ENCODE measurements around the gene MDGA2. TPM values are rescaled to one million over a fixed set of nuclear protein-coding genes. Genes with fewer than 3 reads are reported as not detected.

The MDGA2 gene
- total RNA-seq, 1 donor from 2014 or later = 39.1 TPM

DNA sequence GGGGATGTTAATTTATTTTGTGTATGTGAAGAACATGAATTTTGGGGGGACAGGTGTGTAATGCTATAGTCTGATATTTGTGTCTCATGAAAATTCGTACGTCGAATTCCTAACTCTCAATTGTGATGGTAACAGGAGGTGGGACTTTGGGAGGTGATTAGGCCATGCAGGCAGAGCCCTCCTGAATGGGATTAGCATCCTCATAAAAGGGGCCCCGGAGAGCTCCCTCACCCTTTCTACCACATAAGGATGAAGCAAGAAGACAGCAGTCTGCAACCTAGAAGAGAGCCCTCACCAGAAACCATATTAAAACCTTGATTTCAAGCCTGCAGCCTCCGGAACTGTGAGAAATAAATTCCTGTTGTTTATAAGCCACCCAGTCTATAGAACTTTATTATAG lies 165.4 kb downstream of the MDGA2 start:
- no peak for FAIRE-seq
- DNase-seq (ENCODE audit: low spot score in 2 of 2) = no peak

DNA sequence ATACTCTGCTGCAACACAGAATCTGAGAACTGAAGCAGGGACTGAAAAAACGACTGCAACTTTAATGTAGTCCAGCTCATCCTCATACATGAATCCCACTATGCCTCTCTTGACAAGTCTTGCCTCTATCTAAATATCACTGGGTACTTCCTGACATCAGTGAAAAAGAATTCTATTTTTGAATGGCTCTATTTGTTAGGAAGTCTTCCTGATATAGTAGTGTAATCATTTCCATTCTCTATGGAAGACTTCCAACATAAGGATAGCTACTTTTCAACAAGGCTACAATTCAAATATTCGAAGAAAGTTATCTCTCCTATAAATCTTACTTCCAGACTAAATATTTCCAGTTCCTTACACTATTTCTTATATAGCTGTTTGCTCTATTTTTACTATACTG lies 167.5 kb downstream of the MDGA2 start:
- no peak for FAIRE-seq
- DNase-seq (ENCODE audit: low spot score in 2 of 2) = no peak

DNA sequence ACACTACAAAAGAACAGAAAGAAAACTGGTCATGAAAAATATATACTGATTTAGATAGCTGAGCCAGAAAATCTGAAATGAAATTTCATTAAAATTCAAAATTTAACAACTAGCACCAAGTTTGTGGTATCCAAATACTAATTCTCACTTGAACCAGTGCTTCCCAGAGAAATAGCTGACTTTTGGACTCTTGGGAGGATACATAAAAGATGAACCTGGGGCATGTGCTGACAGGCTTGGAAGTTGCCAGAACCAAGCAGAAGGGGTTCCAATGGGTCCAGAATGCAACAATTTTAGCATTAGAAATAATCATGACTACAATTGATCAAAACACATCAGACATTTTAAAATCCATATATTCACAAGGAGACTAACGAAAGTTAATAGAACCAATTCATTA lies 175.0 kb downstream of the MDGA2 start:
- FAIRE-seq (no peak), DNase-seq (ENCODE audit: low spot score in 2 of 2) (no peak)

DNA sequence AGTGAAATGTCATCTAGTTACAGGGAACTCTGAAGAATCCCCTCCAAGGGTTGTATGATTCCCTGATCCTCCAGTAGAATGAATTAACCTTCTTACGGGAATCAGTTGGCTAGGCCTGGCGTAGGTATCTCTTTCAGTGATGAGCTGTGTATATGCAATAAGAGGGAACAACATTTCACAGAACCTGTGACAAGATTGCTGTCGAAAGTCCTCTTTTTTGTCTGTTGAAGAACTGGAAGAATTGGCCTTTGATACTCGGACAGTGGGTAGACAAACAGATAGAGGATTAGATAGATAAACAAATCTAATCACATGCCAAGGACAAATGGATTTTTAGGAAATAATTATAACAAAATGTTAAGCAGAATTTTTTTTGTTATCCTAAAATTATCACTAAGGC lies 184.6 kb downstream of the MDGA2 start:
- DNase-seq (ENCODE audit: low spot score in 2 of 2) (no peak), FAIRE-seq (no peak)

DNA sequence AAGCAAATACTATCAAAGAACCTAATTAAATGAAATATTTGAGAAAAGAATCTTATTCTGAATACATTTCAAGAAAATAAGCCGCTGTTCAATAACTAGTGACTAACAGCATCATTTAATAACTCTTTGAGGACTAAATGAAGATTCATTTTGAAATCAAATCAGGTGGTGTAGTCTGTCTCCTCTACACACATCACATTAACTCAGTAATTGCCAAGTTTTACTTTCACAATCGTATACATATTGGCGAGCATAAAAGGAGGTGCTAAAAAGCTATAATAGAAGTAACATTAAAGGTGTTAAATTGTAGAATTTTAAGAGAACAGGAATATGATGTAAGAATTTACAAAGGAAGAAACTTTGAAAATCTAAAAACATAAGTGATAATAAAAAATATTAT lies 185.1 kb downstream of the MDGA2 start:
- DNase-seq (ENCODE audit: low spot score in 2 of 2) = no peak
- FAIRE-seq = no peak

DNA sequence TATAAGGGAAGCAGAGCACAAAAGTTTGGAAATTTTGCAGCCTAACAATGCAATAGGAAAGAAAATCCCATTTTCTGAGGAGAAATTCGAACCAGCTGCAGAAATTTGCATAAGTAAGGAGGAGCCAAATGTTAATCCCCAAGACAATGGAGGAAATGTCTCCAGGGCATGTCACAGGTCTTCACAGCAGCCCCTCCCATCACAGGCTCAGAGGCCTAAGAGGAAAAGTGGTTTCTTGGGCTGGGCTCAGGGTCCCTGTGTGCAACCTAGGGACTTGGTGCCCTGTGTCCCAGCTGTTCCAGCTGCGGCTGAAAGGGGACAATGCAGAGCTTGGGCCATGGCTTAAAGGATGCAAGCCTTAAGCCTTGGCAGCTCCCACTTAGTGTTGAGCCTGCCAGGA lies 190.0 kb downstream of the MDGA2 start:
- FAIRE-seq = no peak
- DNase-seq (ENCODE audit: low spot score in 2 of 2) = no peak

DNA sequence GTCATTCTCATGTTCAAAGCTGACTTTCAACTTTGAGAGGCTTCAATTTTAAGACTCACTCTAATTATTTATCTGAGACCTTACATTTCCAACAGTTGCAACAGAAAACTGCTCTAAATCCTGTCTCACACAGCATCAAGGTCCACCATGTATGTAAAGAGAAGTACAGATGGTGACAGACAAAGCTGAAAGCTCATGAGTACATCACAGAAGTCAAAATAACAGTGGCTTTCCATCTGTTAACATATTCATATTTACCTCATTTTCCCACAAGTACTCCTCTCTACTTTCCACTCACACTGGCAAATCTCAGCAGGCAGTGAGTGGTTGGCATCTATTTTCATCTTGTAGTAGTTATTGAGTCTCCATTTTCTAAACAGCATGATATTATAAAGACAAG lies 192.0 kb downstream of the MDGA2 start:
- FAIRE-seq (no peak), DNase-seq (ENCODE audit: low spot score in 2 of 2) (no peak)

DNA sequence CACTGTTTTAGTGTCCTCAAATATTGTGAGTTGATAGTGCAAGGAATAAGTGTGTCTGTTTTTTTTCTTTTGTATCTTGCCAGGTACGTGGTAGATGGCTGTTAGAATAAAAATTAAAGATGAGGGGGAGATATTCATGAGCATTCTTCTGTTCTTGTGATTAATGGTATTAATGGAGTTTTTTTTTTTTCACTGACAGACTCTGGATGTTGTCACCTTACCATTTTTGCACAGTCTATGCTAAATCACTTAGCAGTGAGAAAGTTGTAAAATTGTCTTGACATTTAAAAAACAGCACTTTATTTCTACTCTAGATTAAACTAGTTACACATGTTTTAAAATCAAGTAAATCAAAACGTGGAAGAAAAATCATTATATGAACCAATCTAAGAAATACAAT lies 204.3 kb downstream of the MDGA2 start:
- FAIRE-seq = no peak
- no peak for DNase-seq (ENCODE audit: low spot score in 2 of 2)

DNA sequence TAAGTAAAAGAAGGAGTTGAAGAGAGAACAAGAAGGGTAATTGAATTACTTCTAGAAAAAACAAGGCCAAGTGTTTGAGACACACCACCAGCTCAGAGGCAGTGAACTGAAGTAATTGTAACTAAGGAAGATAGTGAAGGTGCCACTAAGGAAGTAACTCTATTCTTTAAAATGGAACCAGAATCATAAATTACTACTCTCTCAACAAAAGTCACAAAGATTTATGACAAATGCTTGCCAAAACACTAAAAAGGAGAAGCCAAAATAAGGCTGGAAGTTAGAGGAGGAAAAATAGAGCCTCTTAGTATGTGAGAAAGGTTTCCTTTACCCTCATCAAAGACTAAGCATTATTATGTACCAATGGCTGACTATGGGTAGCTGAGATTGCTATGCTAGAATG lies 208.5 kb downstream of the MDGA2 start:
- FAIRE-seq = no peak
- DNase-seq (ENCODE audit: low spot score in 2 of 2) = no peak

DNA sequence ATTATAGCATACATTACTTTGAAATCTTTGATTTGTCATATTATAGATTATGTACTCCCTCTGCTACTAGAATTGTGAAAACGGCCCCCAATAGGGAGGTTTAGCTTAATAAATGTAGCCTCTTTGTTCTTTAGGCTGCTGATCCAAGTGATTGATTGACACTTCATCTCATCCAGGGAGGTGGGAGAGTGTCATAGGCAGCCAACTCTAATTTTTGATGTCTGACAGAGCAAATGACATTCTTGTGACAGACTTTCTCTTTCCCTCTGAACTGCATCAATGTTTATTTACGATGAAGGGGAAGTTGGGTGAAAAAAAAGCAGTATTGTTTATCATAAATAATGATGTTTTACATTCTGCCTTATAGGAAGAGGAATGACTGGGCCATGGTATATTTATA lies 221.4 kb downstream of the MDGA2 start:
- DNase-seq (ENCODE audit: low spot score in 2 of 2) = no peak
- no peak for FAIRE-seq

DNA sequence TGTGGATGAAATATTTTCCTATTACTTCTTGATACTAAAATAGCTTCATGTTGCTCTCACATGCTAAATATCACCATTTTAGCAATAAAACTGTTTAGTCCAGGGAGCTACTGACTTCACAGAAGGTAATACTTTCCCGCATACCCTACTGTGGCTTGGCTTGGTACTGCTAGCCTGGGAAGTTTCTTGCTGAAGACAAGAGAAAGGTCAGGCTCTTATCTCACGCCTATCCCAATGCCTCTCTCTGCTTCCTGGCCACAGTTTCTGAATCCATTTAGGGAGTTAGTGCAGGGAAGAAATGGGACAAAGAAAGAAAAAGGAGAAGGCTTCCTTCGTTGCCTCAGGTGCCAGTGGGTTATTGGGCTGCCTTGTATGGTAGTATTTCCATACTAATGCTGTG lies 228.3 kb downstream of the MDGA2 start:
- DNase-seq (ENCODE audit: low spot score in 2 of 2) (no peak), FAIRE-seq (no peak)

DNA sequence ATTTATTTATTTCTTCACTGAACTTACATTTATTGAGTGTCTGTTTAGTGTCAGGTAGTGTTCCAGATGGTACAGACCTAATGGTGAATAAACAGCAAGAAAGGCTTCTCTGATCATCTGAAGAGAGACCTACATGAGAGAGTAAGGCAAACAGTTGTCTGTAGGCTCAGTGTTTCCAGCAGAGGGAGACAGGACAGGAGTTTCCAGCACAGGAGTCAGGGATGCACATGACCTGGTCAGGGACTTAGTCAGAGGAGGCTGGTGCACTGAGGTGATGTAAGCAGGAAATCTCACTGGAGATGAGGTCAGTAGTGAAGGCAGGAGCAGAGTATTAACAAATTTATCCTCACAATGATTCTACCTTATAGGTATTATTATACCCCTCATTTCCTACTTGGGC lies 233.2 kb downstream of the MDGA2 start:
- FAIRE-seq (no peak), DNase-seq (ENCODE audit: low spot score in 2 of 2) (no peak)

DNA sequence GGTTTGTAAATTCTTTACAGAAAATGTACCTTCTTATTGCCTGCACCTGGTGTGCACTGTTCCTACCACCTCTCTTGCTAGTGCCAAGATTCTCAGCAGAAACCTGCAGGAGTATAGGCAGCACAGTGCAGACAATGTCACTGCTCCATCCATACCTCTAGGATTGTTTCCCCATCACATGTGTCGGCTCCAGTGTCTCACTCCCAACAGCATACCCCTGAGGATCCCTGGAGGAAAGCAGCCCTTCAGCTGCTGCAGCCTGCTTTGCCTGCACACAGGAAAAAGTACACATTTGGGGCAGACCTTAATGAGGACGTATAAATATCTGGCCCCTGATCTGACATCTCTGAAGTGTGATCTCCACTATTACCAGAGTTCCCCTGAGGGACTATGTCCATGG lies 235.5 kb downstream of the MDGA2 start:
- FAIRE-seq (no peak), DNase-seq (ENCODE audit: low spot score in 2 of 2) (no peak)

DNA sequence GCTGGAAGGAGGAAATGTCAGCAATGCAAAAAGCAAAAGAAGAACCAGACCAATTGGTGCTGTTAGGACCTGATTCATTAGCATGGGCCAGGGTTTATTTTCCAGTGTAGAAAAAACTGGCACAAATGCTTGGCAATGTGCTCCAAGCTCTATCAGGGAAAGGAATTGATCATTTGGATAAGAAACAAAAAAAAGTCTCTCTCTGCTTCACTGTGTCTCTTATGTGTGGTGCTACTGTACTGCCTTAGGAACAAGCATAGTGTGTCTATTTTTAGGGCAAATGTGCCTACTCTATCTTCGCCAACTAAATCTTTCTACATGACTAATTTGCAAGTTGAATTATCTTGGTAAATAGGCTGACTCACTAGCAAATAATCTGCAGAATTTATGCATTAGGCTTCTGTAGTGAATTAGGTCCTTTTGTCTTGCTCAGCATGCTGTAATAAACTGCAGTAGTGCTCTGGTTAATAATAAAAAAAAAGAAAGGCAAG lies 236.7 kb downstream of the MDGA2 start:
- DNase-seq (ENCODE audit: low spot score in 2 of 2) (peak in 1 of 2 donors; percentile 13), FAIRE-seq (no peak)

DNA sequence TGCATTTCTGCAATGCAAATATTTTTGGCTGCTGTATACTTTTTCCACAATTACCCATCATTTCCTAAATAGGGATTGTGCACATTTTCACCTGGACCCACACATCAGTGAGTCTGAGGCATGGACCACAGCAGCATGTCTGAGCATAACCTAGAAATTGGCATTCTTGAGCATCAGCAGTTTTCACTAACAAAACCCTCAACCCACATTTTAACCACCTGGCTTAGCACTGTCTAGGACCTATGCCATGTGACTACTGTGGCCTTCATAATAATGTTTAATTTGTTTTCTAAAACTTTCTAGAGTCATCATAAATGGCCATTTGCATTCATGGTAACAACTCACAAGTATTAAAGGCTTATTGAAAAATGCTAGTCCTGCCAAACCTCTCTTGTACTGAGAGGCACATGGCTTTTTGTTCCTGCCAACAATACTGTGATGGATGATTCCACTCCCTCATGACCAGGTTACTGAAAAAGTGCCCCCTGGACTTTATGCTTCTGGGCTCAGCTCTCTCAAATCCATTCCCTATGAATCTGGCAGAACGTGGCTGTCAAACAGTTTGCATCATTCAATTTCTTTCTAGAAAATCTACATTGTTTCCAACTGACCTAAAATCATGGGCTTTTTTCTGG lies 240.0 kb downstream of the MDGA2 start:
- no peak for FAIRE-seq
- no peak for DNase-seq (ENCODE audit: low spot score in 2 of 2)

DNA sequence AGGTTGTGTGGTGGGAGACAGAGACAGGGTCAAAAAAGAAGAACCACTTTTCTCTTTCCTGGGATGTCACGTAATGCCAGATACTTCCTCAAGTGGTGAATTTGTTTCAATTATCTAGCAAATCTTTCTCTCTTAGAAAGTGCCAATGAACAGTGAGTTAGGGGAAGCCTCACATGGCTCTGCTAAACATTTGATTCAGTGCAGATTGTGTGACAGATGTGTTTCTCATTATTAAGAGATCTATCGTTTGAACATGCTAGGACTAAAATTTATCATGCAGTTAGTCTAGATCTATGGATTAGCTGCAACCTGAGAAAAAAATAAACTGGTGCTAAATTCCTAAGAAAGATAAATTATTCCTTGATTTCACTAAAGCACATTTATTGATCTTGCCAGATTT lies 247.8 kb downstream of the MDGA2 start:
- DNase-seq (ENCODE audit: low spot score in 2 of 2) = no peak
- FAIRE-seq = no peak

DNA sequence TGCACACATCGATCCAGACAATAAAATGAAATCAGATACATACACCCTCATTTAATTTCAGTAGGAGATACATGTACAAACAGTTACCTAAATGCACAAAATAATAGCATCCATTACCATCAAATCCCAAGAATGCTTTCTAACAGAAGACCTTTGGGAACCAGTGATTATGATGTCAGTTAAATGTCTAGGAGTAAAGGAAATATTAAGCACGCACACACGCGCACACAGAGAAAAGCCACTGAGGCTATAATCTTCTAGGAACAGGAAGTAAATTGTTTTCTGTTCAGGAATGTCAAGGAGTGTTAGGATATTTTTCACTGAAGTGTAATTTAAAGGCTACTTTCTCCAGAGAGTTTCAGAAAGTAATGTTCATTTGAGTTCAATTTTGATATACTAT lies 250.1 kb downstream of the MDGA2 start:
- FAIRE-seq (no peak), DNase-seq (ENCODE audit: low spot score in 2 of 2) (no peak)

DNA sequence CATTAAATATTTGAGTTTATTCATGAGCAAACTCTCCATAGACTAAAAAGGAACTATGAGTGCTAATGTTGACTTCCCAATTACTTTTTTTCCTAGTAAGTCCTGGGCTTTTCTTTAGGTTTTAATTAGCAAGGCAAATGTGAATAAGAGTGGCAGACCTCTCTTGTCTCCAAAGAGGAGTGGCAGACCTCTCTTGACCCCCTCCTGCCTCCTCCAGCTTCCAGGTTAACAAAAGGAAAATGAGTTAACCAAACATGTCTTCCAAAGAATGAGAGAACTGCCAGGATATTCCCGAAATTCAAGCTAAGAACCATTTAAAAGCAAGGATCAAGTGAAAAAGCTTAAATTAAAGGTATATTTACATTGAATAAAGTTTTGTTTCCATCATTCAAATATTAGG lies 253.2 kb downstream of the MDGA2 start:
- FAIRE-seq = no peak
- no peak for DNase-seq (ENCODE audit: low spot score in 2 of 2)

DNA sequence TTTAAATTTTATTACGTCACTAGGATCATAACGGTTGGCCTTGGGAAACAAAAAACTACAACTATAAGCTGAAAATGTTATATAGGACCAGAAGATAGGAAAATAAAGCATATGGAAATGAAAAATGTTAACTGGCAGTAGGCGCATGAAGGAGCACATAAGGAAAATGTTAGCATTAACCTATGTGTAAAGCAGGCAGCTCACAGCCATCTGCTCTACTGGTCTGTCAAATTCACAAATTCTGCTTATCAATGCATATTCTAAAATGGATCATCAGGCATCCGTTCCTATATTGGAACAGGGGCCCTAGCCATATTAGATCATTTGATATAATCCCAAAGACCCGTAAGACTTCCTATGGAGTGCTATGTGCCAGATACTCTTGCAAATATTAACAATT lies 263.9 kb downstream of the MDGA2 start:
- FAIRE-seq = no peak

DNA sequence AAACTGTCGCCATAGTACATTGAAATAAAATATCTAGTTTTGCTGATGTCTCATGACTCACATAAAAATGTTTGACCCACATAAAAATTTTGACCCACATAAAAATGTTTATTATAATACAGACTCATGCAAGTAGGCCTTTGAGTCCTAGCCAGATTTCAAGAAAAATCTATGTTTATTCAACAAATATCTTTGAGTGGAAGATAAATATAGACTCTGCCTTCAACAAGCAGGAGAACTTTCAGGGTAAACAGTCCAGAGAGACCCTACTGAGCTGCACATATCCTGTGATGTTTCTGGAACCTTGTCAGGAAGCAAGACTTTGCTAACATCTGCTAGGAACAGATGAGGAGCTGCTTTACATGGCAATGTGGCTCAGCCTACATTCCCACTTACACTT lies 283.1 kb downstream of the MDGA2 start:
- FAIRE-seq (no peak), DNase-seq (ENCODE audit: low spot score in 2 of 2) (no peak)

More for the DNA sequence above, 263.9 kb downstream of the MDGA2 start:
- no peak for DNase-seq (ENCODE audit: low spot score in 2 of 2)

DNA sequence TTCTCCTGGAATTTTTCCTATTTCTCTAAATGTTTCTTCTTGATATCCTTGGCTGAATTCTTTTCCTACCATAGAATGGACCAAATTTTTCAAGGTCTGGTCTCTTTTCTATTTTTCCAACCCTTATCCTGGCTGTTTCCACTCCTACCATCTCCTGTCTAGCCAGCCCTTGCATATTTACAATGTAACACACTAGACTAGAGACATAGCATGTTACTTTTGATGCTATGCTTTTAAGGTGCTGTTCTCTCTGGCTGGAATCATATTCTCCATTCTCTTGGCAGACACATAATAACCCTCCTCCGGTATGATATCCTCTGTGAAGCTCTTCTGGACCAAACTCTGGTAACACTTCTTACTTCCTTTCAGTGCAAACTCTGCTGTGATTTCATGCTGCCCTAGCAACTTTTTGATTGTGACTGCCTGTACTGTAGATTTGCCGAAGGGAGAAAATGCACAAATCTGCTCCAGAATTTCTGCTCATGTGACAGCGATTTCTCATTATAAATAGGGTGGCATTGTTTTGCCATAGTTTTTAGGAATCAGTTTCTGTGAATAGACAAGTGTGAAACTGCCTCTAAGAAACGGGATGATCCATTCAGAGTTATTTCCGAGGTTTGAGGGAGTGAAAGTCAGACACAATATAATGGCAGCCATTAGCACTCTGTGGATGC lies 284.4 kb downstream of the MDGA2 start:
- no peak for DNase-seq (ENCODE audit: low spot score in 2 of 2)

DNA sequence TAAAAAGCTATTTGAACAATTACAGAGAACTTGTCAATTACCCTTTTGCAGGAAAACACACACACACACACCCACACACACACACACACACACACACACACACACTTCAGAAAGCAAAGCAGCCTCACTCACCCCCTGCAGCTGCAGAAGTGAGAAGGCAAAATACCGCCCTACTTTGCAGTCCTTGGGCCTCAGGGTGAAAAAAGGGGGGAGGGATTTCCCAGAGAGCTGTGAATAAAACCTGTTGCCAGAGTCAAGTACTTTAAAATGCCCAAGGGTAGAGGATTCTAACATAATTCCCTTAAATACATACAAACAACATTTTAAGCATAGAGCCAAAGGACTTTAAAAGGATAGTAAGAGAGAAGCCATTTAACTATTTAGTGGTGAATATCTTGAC lies 285.9 kb downstream of the MDGA2 start:
- DNase-seq (ENCODE audit: low spot score in 2 of 2) = no peak
- FAIRE-seq = no peak

More for the DNA sequence above, 284.4 kb downstream of the MDGA2 start:
- no peak for FAIRE-seq
